CD4-positive, CD25-positive, alpha-beta regulatory T cell (primary cell): ENCODE results near the gene COX6B2. TPM values are rescaled to one million over a fixed set of nuclear protein-coding genes. Genes with fewer than 3 reads are reported as not detected.

Experiments
- ATAC-seq, 2 donors: fragments of 150-1000 bp; cut with Tn5 transposase; one replicate each; pipeline ENCODE4 v1.10.0; 2021; ENCODE audit warnings: low read depth in 2 of 2, moderate number of reproducible peaks in 2 of 2, moderate library complexity in 1 of 2
- DNase-seq, 3 donors: peaks; one replicate each; pipeline versions ENCODE4 v3.0.0 to v3.0.0-alpha.2; 2012 to 2022; ENCODE audit warnings: mixed read lengths in 1 of 3
- H3K27ac ChIP-seq: one replicate; pipeline ENCODE4 v1.7.0; 2013; ENCODE audit warnings: mild to moderate bottlenecking, low read length; ENCODE audit not compliant: insufficient read depth, poor library complexity, severe bottlenecking
- H3K27me3 ChIP-seq: one replicate; pipeline ENCODE4 v1.7.0; 2013; ENCODE audit warnings: low read length; ENCODE audit not compliant: control insufficient read depth, insufficient read depth
- H3K36me3 ChIP-seq: one replicate; pipeline ENCODE4 v1.7.0; 2013; ENCODE audit warnings: mild to moderate bottlenecking, low read length, moderate library complexity; ENCODE audit not compliant: control insufficient read depth, insufficient read depth
- H3K4me1 ChIP-seq: 2 replicates; pipeline ENCODE4 v1.7.0; 2013; ENCODE audit warnings: mild to moderate bottlenecking, low read length; ENCODE audit not compliant: insufficient read depth, control insufficient read depth, poor library complexity, severe bottlenecking
- H3K4me3 ChIP-seq: one replicate; pipeline ENCODE4 v1.7.0; 2013; ENCODE audit warnings: low read depth, mild to moderate bottlenecking, low read length, moderate library complexity
- H3K9me3 ChIP-seq, 2 experiments: 1 replicate in 1 of 2; 2 replicates in 1 of 2; pipeline ENCODE4 v1.7.0; 2013; ENCODE audit warnings: low read length in 2 of 2, mild to moderate bottlenecking in 1 of 2, moderate library complexity in 1 of 2; ENCODE audit not compliant: control insufficient read depth in 2 of 2
- H3K27ac Mint-ChIP-seq, 3 donors: one replicate each; pipeline ENCODE4 v1.8.0; 2020 to 2022; ENCODE audit warnings: mild to moderate bottlenecking in 3 of 3, mixed read lengths in 3 of 3, moderate library complexity in 2 of 3
- H3K27me3 Mint-ChIP-seq: one replicate; pipeline ENCODE4 v1.8.0; 2022; ENCODE audit warnings: mild to moderate bottlenecking, mixed read lengths
- H3K36me3 Mint-ChIP-seq: one replicate; pipeline ENCODE4 v1.8.0; 2020; ENCODE audit warnings: mixed read lengths
- H3K4me1 Mint-ChIP-seq, 4 donors: one replicate each; pipeline ENCODE4 v1.8.0; 2020 to 2022; ENCODE audit warnings: mixed read lengths in 4 of 4, mild to moderate bottlenecking in 1 of 4
- H3K4me3 Mint-ChIP-seq, 4 donors: one replicate each; pipeline ENCODE4 v1.8.0; 2020 to 2022; ENCODE audit warnings: mild to moderate bottlenecking in 4 of 4, mixed read lengths in 4 of 4, moderate library complexity in 3 of 4
- H3K9me3 Mint-ChIP-seq, 7 donors: one replicate each; pipeline ENCODE4 v1.8.0; 2020 to 2022; ENCODE audit warnings: mixed read lengths in 7 of 7, mild to moderate bottlenecking in 3 of 7, moderate library complexity in 2 of 7
- polyA plus RNA-seq, 4 donors: library from polyadenylated mRNA; unstranded; fragments of 300-500 nt; fragmentation: Illumina TruSeq; gene quantifications; one replicate each; pipeline ENCODE4 v1.2.3, GENCODE V29; 2021
- total RNA-seq: library from RNA; stranded (reverse); gene quantifications from one replicate; pipeline ENCODE4 v1.2.3, GENCODE V29; 2022

Gene COX6B2
- total and polyA plus RNA-seq, 5 donors from 2014 or later, result 0.57 TPM; not detected in 4

DNA sequence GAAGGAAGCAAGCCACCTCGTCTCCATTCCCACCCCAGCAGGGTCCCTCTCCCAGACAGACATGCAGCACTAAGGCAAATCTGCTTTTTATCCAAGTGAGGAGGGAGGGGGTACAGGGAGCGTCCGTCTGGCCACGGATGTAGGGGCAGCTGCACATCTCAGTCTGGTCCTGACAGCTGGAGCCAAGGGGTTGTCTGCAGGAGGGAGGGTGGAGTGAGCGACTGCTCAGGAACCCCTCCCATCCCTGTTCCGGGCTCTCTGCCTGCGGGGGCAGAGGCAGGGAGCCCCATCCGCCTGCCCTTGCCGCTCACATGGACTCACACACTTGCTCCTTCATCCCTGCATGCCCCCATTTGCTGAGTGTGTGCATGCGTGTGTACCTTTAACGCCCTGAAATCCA lies 24.7 kb upstream of the COX6B2 start:
- DNase-seq, result no peak

DNA sequence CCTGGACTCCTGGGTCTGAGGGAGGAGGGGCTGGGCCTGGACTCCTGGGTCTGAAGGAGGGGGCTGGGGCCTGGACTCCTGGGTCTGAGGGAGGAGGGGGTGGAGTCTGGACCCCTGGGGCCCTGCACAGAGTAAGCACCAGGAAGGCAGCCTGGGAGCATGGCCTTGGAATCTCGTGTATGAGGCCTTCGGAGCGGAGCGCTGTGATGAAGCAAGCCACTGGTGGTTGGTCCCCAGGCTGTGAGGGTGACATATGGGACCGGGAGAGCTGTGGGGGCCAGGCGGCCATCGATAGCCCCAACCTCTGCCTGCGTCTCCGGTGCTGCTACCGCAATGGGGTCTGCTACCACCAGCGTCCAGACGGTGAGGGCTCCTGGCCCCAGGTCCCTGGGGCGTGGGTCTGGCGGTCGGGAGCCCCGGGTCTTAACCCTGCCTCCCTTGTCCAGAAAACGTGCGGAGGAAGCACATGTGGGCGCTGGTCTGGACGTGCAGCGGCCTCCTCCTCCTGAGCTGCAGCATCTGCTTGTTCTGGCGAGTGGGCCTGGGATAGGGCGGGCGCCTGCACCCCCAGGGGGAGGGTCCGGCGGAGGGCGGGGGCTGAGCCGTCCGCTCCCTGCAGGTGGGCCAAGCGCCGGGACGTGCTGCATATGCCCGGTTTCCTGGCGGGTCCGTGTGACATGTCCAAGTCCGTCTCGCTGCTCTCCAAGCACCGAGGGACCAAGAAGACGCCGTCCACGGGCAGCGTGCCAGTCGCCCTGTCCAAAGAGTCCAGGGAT lies 23.0 kb upstream of the COX6B2 start:
- H3K36me3 Mint-ChIP-seq, result peaks cover 3% of the 10 kb centered on the region
- DNase-seq, result no peak
- no peak for ATAC-seq
- no peaks in the 10 kb centered on the region for H3K36me3 ChIP-seq
- H3K27me3 Mint-ChIP-seq, result peaks cover 15% of the 10 kb centered on the region
- peaks cover 4% of the 10 kb centered on the region for H3K4me1 ChIP-seq
- peaks cover 0 to 2% (median 0%) of the 10 kb centered on the region in 7 donors for H3K9me3 Mint-ChIP-seq
- no peak overlapping the region for H3K27ac ChIP-seq
- no peaks in the 10 kb centered on the region for H3K27me3 ChIP-seq
- no peak overlapping the region for H3K4me3 ChIP-seq
- no peaks in the 10 kb centered on the region for H3K9me3 ChIP-seq
- no peak overlapping the region for H3K27ac Mint-ChIP-seq
- no peak overlapping the region for H3K4me3 Mint-ChIP-seq
- H3K4me1 Mint-ChIP-seq, result peaks cover 0 to 17% (median 10%) of the 10 kb centered on the region in 4 donors

More for the DNA sequence above, 24.7 kb upstream of the COX6B2 start:
- Histone ChIP-seq H3K36me3 (no peaks in the 10 kb centered on the region), H3K4me1 (peaks cover 14% of the 10 kb centered on the region), H3K27me3 (no peaks in the 10 kb centered on the region), H3K27ac (no peak overlapping the region), H3K9me3 (no peaks in the 10 kb centered on the region), H3K4me3 (no peak overlapping the region)
- Mint-ChIP-seq H3K9me3 (peaks cover 0 to 2% (median 0%) of the 10 kb centered on the region in 7 donors), H3K4me1 (peaks cover 0 to 22% (median 7%) of the 10 kb centered on the region in 4 donors), H3K27ac (no peak overlapping the region), H3K27me3 (peaks cover 9% of the 10 kb centered on the region), H3K4me3 (peak overlapping the region in 2 of 4 donors; percentile 54 to 80), H3K36me3 (peaks cover 3% of the 10 kb centered on the region)
- ATAC-seq, result no peak

DNA sequence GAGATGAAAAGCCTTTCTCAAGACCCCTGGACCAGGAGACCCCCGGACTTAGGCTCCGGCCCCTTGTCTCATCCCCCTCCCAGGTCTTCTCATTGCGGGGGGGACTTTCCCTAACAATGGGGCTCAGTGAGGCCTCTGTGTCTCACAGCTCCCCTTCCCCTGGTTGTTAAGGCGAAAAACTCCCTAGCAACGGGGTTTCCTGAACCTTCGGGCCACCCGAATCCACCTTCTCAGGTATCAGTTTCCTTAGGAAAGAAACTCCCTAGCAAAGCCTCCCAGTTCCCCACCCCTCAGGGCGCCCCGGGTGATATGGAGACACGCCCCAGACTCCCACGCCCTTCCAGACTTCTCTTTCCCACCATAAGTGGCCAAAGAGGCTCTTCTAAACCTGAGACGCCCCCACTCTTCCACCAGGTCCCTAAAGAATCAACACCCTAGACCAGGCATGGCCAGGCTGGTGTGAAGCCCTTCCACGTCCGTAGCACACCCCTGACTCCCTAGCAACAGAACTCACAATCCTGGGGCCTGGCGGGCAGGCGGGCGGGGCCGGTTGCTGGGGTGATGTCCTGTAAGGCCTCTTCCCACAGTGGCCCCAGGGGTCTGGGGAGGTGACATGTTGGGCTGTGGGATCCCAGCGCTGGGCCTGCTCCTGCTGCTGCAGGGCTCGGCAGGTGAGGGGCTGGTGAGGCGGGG lies 21.9 kb upstream of the COX6B2 start, which contains the start of gene TMEM190:
Gene TMEM190 (plus strand): TSS at position 586 of the 693 bp plus-strand sequence. CDS start 28 bp downstream, at position 614.
- H3K36me3 Mint-ChIP-seq, result no peaks in the 10 kb centered on the region

DNA sequence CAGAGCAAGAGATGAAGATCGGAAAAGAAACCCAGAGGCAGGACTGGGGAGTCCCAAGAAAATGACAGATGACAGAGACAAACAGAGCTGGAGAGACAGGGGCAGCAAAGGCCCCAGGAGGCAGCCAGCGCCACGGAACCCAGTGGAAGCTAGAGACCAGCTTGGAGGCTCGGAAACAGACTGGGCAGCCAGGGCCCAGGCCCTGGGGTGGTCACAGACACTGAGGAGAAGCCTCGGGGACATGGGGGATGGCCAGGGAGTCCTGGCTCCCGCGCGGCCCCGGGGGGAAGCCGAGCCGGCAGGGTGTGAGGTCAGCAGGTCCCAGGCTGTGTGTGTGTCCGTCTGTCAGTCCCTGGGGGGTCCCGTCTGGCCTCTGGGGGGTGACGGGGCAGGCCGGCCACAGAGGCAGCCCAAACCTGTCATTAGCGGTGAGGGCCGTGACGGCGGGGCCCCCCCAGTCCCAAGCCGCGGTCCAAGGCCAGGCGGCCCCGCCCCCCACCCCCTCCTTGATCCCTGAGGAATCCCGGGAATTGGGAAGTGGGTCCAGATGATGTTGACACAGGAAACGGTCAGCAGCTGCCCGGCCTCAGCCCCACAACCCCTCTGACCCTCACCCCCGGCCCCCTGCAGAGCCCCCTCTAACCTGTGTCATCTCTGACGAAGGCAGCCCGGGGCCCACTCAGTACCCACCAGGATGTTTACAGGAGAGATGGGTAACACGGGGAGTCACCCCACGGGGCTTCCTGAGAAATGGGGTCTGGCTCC lies 19.7 kb upstream of the COX6B2 start:
- DNase-seq, result no peak
- Mint-ChIP-seq H3K9me3 (peaks cover 0 to 7% (median 0%) of the 10 kb centered on the region in 7 donors), H3K4me3 (no peak overlapping the region), H3K4me1 (peaks cover 0 to 14% (median 7%) of the 10 kb centered on the region in 4 donors), H3K27ac (no peak overlapping the region), H3K27me3 (peaks cover 42% of the 10 kb centered on the region), H3K36me3 (no peaks in the 10 kb centered on the region)
- Histone ChIP-seq H3K27ac (no peak overlapping the region), H3K27me3 (peaks cover 8% of the 10 kb centered on the region), H3K36me3 (no peaks in the 10 kb centered on the region), H3K9me3 (no peaks in the 10 kb centered on the region), H3K4me3 (no peak overlapping the region), H3K4me1 (peaks cover 9% of the 10 kb centered on the region)
- no peak for ATAC-seq

More for the DNA sequence above, 21.9 kb upstream of the COX6B2 start, which contains the start of gene TMEM190:
- H3K27me3 Mint-ChIP-seq, result peaks cover 26% of the 10 kb centered on the region
- Histone ChIP-seq H3K4me3 (no peak within 1 kb of the TSS), H3K36me3 (no peaks in the 10 kb centered on the region), H3K27me3 (peaks cover 3% of the 10 kb centered on the region), H3K4me1 (no peaks in the 10 kb centered on the region), H3K27ac (no peak within 1 kb of the TSS), H3K9me3 (no peaks in the 10 kb centered on the region)
- peaks cover 0 to 9% (median 5%) of the 10 kb centered on the region in 4 donors for H3K4me1 Mint-ChIP-seq
- H3K4me3 Mint-ChIP-seq, result no peak within 1 kb of the TSS
- ATAC-seq (no peak), DNase-seq (no peak)
- peaks cover 0 to 4% (median 0%) of the 10 kb centered on the region in 7 donors for H3K9me3 Mint-ChIP-seq
- H3K27ac Mint-ChIP-seq, result peak within 1 kb of the TSS in 1 of 3 donors; percentile 76

DNA sequence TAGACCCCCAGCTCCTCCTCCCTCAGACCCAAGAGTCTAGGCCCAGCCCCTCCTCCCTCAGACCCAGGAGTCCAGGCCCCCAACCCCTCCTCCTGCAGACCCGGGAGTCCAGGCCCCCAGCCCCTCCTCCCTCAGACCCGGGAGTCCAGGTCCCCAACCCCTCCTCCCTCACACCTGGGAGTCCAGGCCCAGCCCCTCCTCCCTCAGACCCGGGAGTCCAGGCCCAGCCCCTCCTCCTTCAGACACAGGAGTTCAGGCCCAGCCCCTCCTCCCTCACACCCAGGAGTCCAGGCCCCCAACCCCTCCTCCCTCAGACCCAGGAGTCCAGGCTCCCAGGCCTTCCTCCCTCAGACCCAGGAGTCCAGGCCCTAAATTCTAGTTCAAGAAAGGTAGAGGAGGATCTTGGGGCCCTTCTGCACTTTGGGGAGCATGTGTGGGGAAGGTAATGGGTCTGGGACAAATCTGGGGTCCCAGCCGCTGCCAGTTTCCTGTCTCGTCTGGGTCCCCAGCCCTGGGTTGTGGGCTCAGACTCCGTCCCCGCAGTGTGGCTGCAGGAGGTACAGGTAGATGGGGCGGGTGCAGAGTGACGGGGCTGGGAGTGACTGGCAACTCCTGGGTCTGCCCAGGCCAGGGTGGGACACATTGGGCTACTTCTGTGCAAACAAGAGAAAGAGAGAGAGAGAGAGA lies 18.9 kb upstream of the COX6B2 start:
- Histone ChIP-seq H3K36me3 (no peaks in the 10 kb centered on the region), H3K4me1 (peaks cover 13% of the 10 kb centered on the region), H3K27me3 (peaks cover 8% of the 10 kb centered on the region), H3K27ac (no peak overlapping the region), H3K9me3 (no peaks in the 10 kb centered on the region), H3K4me3 (no peak overlapping the region)
- DNase-seq (no peak), ATAC-seq (no peak)
- H3K4me3 Mint-ChIP-seq, result no peak overlapping the region
- H3K27me3 Mint-ChIP-seq, result peaks cover 47% of the 10 kb centered on the region
- peaks cover 0 to 14% (median 7%) of the 10 kb centered on the region in 4 donors for H3K4me1 Mint-ChIP-seq
- no peaks in the 10 kb centered on the region for H3K36me3 Mint-ChIP-seq
- H3K9me3 Mint-ChIP-seq, result peaks cover 0 to 7% (median 0%) of the 10 kb centered on the region in 7 donors
- H3K27ac Mint-ChIP-seq, result no peak overlapping the region

DNA sequence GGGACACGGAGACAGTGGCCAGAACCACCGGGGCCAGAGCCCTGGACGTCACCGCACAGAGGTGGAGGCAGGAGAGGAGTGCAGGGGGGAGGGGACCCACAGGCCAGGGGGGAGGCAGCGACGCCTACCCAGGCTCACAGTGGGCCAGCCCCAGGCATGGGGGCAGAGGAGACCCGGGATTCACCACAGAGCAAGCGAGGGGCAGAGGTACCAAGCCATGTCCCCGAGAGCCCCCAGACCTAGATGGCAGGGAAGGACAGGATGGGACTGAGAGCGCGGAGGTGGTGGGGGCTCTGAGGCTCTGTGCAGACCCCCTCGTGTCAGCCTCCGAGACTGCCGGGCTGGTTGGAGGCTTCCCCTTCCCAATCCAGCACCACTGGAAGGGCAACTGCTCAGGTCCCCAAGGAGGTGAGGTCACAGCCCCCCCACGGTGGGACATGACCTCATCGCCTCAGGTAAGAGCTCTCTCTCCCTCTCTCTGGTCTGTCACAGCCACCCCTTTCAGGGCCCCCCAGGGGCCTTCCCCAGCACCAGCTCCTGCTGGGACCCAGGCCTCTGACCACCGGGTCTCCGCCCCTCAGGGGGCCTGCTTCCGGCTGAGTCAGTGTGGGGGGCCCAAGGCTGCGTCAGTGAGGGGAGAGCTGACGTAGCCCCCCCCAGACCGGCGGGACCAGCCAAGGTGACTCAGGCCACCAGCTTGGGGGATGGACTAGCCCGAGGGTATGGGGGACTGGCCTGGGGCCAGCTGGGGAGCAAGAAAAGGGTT lies 18.0 kb upstream of the COX6B2 start:
- DNase-seq (no peak), ATAC-seq (no peak)
- no peaks in the 10 kb centered on the region for H3K36me3 Mint-ChIP-seq
- peaks cover 0 to 7% (median 0%) of the 10 kb centered on the region in 7 donors for H3K9me3 Mint-ChIP-seq
- Histone ChIP-seq H3K4me3 (no peak overlapping the region), H3K27me3 (peaks cover 8% of the 10 kb centered on the region), H3K9me3 (no peaks in the 10 kb centered on the region), H3K36me3 (no peaks in the 10 kb centered on the region), H3K27ac (no peak overlapping the region), H3K4me1 (peaks cover 13% of the 10 kb centered on the region)
- peak overlapping the region in 1 of 4 donors; percentile 32 for H3K4me3 Mint-ChIP-seq
- no peak overlapping the region for H3K27ac Mint-ChIP-seq
- H3K27me3 Mint-ChIP-seq, result peaks cover 55% of the 10 kb centered on the region
- H3K4me1 Mint-ChIP-seq, result peaks cover 0 to 14% (median 7%) of the 10 kb centered on the region in 4 donors
